Kidney capillary endothelial cell (primary cell): ENCODE measurements around the gene ITPR2.
A peak's percentile ranks its signal among the peaks of the same experiment; 100 is the strongest.
"Not testable (repeated sequence)": the region's sequence is repeated elsewhere in the genome, so short reads cannot be mapped to it uniquely, and the experiment has no call there.

Experiments used
- DNase-seq: peaks from one replicate; pipeline ENCODE4 v3.0.0-alpha.2; 2018; ENCODE audit warnings: low spot score

Gene ITPR2

DNA sequence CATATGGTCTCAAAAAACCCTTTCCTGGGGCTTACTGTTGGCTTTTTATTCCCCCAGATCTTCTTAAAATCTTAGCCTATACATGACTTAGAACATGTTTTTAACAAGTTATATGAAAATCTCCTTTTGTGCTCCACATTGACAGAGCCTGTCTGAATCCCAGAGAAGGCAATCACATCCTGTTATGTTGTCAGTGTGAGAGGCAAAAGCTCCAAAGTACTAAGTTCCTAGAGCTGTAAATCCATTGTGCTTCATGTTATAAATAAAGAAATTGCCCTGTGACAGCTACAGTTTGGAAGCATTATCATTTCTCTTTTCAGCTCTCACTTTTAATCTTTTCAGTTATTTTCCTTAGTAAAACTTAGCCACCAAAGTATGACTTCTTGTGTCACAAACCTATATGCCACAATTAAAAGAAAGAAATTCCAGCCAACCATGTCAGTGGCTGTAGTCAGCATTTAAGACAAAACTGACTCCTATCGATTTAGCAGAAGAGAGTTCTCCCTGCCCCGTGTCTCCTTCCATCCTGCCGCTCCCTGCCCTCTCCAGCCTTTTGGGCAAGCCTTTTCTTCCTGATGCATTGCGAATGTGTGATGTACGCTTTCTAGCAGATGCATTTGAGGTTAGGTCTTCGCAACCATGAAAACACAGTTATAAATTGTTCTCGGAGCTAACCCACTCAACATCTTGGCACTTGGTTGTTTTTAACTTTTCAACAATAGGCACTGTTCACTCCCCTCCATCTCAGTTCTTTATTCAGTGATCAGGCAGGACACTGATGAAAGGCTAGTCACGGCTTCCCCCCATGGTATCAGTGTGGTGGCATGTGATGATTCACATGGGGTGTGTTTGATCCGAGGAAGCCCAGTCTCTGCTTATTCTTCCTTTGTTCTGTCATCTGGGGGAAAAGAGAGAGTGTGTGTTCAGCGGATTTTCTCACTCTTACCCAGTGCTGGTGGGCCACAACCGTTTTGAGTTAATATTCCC lies 494.1 kb downstream of the ITPR2 start:
- DNase-seq, result peak; percentile 77

- no peak for DNase-seq
These were observed 497.3 kb downstream of the ITPR2 start for GRCh38 chr12:26335651-26336050.

DNA sequence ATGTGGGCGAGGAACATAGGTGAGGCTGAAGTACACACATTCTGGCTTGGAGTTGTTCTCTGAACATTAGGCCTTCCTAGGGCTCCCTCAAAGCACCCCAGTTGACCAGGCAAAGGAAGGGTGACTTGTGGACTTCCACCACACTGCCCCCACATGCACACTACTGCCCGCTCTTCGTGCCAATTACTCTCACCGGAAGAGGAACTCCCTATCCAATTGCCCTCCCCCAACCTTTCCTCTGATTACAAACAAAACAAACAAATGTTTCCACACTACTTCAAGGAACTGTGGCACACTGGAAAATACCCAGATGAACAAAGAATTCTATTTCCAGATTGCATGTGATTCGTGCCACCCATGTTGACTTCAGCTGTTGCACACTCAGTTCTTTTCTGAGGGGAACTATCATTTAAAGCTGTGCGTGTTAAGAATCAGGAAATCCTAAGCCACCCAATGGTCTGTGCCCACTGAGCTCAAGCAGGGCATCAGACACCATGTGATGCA lies 498.3 kb downstream of the ITPR2 start:
- DNase-seq, result no peak

DNA sequence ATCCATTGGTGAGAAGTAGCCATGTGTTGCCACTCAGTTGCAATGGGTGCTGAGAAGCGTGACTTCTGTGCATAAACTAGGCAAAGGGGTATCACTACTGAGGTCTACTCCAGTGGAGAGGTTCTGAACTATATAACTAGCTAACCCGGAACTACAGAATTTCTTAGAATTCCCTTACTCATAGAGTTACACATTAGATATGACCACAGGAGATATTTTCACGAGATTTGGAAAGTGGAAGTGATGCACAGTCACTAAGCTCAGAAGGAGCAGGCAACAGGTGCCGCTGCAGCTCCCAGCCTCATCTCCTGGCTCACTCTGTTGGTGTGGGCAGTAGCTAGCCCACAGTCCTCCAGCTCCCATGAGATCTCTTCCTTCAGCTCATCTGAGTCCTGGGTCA lies 501.0 kb downstream of the ITPR2 start:
- no peak for DNase-seq

DNA sequence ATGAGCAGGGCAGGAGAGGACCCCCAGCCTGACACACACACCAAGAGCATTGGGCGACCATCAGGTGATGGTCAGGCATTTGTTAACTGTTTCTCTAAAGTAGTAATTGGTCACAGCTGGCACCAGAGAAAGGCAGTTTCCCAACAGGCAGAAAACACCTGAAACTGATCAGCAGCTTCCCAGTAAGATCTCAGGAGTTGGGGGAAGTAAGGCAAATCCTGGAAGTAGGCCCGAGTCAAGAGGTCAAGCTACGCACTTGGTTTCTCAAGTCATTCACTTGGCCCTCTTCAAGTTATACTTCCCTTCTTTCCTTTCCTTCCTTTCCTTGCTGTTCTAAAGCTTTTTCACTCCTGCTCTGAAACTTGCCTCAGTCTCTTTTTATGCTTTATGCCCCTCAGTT lies 501.9 kb downstream of the ITPR2 start:
- DNase-seq, result no peak

- no peak for DNase-seq
These were observed 504.9 kb downstream of the ITPR2 start for GRCh38 chr12:26327975-26328644.

DNA sequence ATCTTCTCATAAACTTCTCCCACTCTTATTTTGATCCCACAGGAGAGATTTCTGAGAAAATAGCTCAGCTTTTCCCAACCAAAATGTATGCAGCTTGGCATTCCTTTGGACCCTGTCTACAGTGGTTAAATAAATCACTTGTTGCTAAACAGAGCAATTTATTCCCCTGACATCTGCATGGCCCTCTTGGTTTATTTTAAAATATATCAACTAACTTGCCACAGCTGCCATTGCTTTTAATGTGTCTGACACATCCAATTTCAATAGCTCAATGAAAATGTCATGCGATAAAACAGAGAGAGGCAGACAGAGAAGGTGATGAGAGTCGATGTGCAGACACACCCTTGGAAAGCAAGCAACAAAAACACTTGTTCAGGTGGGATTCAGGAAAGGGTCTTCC lies 509.3 kb downstream of the ITPR2 start:
- no peak for DNase-seq

- no peak for DNase-seq
These were observed 513.5 kb downstream of the ITPR2 start for GRCh38 chr12:26319511-26319910.

DNA sequence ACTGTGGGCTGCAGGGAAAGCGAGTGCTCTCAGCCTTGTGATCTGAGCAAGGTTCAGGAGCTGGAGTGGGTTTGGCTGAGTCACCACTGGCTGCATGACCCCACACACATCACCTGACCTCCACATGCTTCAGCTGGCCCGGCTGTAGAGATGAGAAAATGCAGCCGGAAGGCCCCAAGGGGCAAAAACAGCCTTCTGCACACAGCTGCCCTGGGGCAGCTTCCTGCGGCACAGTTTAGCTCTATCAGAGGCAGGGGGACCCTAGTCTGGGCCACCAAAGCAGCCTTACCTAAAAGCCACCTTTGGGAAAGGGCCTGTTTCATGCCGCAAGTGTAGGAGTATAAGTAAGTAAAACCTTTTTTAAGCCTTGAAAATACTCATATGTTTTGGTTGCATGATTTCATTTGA lies 514.3 kb downstream of the ITPR2 start:
- DNase-seq, result peak; percentile 34

- peak; percentile 61 for DNase-seq
These were observed 514.9 kb downstream of the ITPR2 start for GRCh38 chr12:26317942-26318575.

DNA sequence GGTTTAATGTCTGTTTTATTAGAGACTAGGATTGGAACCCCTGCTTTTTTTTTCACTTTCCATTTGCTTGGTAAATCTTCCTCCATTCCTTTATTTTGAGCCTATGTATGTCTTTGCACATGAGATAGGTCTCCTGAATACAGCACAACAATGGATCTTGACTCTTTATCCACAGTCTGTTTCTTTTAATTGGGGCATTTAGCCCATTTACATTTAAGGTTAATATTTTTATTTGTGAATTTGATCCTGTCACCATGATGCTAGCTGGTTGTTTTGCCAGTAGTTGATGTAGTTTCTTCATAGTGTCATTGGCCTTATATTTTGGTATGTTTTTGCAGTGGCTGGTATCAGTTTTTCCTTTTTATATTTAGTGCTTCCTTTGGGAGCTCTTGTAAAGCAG lies 518.9 kb downstream of the ITPR2 start:
- not testable (repeated sequence) for DNase-seq

- DNase-seq, result not testable (repeated sequence)
These were observed 522.5 kb downstream of the ITPR2 start for GRCh38 chr12:26310489-26310888.

GRCh38 chr12:26309634-26310033 lies 523.4 kb downstream of the ITPR2 start:
- no peak for DNase-seq

- no peak for DNase-seq
These were observed 528.7 kb downstream of the ITPR2 start for GRCh38 chr12:26304273-26304672.

- no peak for DNase-seq
These were observed 529.6 kb downstream of the ITPR2 start for GRCh38 chr12:26303418-26303817.

- no peak for DNase-seq
These were observed 530.2 kb downstream of the ITPR2 start for GRCh38 chr12:26302776-26303175.

DNA sequence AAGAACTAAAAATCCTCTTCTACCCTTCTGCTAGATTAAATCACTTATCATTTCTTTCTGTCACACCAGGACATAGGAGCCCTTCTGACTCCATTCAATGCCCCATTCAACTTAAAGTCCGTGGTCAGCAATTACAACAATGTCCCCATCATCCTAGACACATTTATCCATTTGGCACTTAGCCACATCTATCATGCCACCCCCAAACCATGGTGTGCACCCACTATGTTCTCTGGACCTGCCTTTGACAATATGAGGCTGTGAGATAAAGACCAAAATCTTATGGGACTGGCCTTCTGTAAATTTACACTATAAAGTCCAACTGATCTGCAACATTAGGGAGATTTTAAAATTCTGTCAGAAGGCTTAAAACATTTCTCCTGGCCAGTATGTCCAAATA lies 533.2 kb downstream of the ITPR2 start:
- no peak for DNase-seq

DNA sequence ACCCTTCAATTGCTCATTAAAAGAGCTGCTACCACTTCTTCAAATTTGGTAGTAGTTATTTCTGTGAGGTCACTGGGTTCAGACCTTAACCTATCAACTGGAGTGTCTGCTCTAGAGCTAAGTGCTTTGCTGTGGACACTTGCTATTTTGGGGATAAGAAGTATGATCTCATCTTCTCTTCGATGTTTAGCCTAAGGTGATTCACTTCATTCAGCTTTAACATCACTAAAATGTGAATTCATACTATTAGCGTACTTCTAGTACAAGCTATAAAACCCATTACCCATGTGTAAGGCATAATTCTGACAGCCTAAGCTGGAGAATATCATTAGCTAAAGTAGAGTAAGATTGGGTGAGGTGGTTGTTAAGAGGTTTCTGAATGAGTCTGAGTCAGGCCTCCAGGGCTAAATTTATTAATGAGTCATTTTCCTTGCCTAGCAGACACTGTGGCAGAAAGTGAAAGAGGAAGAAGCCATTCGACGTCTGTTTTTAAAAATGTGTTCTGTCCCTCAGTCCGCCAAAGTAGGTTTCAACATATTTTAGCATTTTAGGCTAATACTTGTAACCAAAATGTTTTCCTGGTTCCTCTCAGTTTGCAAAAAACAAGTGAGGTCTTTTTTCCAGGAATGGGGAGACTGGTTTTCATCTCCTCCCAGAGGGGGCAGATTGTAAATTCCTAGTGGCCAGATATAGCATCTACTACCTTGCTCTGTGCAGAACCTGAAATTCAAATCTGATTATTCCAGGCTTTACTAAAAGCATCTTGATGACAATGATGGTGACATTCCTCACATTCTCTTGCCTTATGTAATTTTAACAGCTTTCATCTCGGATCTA lies 534.0 kb downstream of the ITPR2 start:
- DNase-seq, result peak; percentile 88

- no peak for DNase-seq
These were observed 535.5 kb downstream of the ITPR2 start for GRCh38 chr12:26297396-26298070.

GRCh38 chr12:26295001-26295400 lies 538.0 kb downstream of the ITPR2 start:
- DNase-seq, result no peak

DNA sequence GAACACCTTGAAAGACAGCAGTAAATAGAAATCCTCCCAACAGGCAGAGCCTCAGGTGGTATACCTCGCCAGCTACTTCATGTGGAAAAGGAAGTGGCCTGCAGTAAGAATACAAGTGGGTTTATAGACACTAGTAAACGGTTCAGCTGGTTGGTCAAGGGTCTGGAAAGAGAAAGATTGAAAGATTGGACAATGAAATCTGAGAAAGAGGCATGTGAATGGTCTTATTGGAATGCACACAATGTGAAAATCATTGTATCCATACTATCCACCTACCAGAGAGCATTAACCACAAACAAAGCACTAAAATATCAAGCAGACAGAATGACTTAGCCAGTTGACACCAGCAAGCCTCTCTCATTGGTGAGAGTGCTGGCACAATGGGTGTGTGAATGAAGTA lies 539.4 kb downstream of the ITPR2 start:
- DNase-seq, result no peak
